Spinal cord (tissue), 10 donors: ENCODE data around the gene TBC1D30. TPM values are rescaled to one million over a fixed set of nuclear protein-coding genes. Genes with fewer than 3 reads are reported as not detected.
"Not testable (repeated sequence)": the region's sequence is repeated elsewhere in the genome, so short reads cannot be mapped to it uniquely, and the experiment has no call there.

Source experiments
- DNase-seq, 6 donors: peaks; one replicate each; pipeline versions ENCODE4 v3.0.0 to v3.0.0-alpha.2; 2013 to 2015; ENCODE audit warnings: low spot score in 6 of 6, low read depth in 4 of 6
- H3K27ac ChIP-seq: one replicate; pipeline ENCODE4 v1.5.1; 2013; ENCODE audit warnings: low read depth, low read length, control low read depth
- H3K27me3 ChIP-seq: one replicate; pipeline ENCODE4 v1.6.1; 2013; ENCODE audit warnings: low read length; ENCODE audit not compliant: control insufficient read depth, insufficient read depth
- H3K36me3 ChIP-seq: one replicate; pipeline ENCODE4 v1.6.1; 2013; ENCODE audit warnings: low read length; ENCODE audit not compliant: control insufficient read depth, insufficient read depth
- H3K4me1 ChIP-seq: one replicate; pipeline ENCODE4 v1.6.1; 2013; ENCODE audit warnings: low read length; ENCODE audit not compliant: control insufficient read depth, insufficient read depth
- H3K4me3 ChIP-seq: one replicate; pipeline ENCODE4 v1.5.1; 2013; ENCODE audit warnings: low read depth, low read length, control low read depth
- H3K9me3 ChIP-seq: one replicate; pipeline ENCODE4 v1.6.1; 2013; ENCODE audit warnings: low read length; ENCODE audit not compliant: control insufficient read depth, insufficient read depth
- WGBS: methylation state at CpG from one replicate; pipeline ENCODE4 v1.1.5; 2013; ENCODE audit warnings: missing lambda C conversion rate; ENCODE audit not compliant: insufficient coverage; 5-methylcytosine and 5-hydroxymethylcytosine counted together
- polyA plus RNA-seq, 2 donors: library from polyadenylated mRNA; unstranded; fragments of 120-200 nt; gene quantifications; one replicate each; pipeline ENCODE4 v1.2.1, GENCODE V29; 2013; ENCODE audit not compliant: insufficient read length in 2 of 2
- total RNA-seq, 2 donors: library from RNA; depleted of rRNA in 1 of 2; stranded (reverse); fragments of 120-200 nt in 1 of 2; fragments of >200 nt in 1 of 2; gene quantifications; one replicate each; pipeline versions ENCODE4 v1.2.3 to v1.2.4, GENCODE V29; 2013 to 2014
- donor health status: healthy.

Gene TBC1D30
- total and polyA plus RNA-seq, 4 donors: 9.0 to 21.1 (median 18.8) TPM

DNA sequence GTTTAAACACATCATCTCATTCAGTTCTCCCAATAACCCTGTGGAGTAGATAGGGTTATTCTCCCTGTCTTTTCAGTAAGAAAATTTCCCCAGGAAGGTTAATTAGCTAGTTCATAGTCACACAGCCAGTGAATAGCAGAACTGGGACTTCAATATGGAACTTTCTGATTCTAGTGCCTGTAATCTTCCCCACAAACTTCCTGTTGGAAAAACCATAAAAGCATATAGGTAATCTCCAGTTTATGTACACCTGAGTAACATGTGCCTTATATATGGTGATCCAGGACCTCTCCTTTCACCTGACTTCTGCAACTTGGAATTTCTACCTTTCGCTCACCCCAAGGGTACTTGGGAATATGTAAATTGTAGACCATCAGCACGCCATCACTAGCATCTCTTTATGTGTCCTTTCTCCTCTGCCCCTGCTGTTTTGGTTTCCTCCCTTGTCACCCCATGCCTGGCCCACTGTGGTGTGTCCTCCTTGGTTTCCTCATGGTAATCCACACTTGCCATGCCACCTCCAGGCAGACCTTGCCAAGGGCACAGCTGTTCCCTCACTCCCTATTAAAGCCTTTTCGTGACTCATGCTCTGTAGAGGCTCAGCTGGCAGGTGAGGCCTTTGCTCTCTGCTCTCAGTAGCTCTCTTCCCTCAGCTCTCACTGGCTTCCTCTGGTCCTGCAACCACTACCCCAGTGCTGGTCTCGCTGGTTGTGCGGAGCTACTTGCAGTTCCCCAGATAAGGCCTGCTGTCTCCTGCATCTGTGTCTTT, 16.7 kb downstream of the TBC1D30 start:
- Histone ChIP-seq H3K27ac (no peak overlapping the region), H3K36me3 (peaks cover 5% of the 10 kb centered on the region), H3K27me3 (no peaks in the 10 kb centered on the region), H3K4me1 (no peaks in the 10 kb centered on the region), H3K4me3 (no peak overlapping the region), H3K9me3 (no peaks in the 10 kb centered on the region)
- no peak for DNase-seq
- WGBS: 81% methylated on average over 3 of the region's 5 CpGs

DNA sequence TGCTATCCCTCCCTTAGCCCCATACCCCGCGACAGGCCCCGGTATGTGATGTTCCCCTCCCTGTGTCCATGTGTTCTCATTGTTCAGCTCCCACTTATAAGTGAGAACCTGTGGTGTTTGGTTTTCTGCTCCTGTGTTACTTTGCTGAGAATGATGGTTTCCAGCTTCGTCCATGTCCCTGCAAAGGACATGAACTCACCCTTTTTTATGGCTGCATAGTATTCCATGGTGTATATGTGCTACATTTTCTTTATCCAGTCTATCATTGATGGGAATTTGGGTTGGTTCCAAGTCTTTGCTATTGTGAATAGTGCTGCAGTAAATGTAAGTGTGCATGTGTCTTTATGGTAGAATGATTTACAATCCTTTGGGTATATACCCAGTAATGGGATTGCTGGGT, 24.0 kb downstream of the TBC1D30 start:
- not testable (repeated sequence) for H3K36me3 ChIP-seq, DNase-seq, H3K27ac ChIP-seq, H3K27me3 ChIP-seq, H3K9me3 ChIP-seq, H3K4me3 ChIP-seq, H3K4me1 ChIP-seq
- WGBS: no CpG with 5 or more reads among the region's 4 CpGs

DNA sequence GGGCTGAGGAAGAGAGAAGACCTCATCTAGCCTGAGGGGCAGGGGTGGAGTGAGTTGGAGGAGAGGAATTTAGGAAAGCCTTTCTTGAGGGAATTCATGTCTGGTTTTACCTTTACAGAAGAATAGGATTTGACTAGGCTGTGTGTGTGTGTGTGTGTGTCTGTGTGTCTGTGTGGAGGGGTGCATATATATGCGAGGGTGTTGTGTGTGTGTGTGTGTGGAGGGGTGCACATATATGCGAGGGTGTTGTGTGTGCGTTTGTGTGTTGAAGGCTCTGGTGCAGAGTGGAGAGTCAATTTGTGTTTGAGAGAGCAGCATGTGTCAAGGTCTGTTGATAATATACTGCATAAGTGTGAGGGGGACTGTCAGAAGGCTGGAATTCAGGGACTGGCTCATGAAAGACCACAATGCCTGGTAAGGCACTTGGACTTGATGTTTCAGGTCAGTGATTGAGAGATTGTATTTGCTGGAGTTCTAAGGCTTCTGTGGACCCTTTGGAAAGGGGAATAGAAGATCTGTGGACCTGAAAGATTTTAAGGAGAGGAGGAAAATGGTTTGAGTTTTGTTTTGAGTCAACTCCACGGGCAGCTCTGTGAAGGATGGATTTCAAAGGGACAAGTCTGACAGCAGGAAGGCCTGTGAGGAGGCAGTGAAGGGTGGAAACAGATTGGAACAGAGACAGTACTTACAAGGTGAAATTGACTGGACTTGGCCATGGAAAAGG, 34.6 kb downstream of the TBC1D30 start:
- H3K4me3 ChIP-seq: no peak overlapping the region
- H3K27ac ChIP-seq: no peak overlapping the region
- WGBS: 82% methylated on average over 4 of the region's 4 CpGs
- H3K9me3 ChIP-seq: no peaks in the 10 kb centered on the region
- H3K4me1 ChIP-seq: no peaks in the 10 kb centered on the region
- DNase-seq: no peak
- H3K27me3 ChIP-seq: no peaks in the 10 kb centered on the region
- peaks cover 11% of the 10 kb centered on the region for H3K36me3 ChIP-seq

DNA sequence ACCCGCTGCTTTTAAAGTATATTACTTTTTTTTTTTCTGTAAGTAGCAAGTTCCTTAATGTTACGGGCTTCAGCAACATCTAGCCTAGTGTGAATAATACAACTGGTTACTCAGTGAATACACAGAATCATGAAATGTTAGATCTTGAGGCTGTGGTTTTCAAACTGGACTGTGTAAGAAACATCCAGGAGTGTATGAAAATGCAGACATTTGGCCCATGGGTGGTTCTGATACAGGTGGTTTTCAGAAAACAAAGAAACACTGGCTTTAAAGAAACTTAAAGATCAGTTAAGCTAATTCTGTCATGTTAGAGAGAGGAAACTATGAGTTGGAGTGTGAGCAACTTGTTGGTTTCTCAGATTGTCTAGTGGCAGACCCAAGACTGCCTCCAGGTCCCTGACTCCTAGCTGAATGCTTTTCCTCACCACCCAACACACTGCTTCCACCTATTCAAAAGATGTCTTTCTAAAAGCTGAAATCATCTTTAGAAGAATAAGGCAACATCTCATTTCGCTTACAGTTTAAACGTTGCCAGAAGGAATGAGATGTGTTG, 36.1 kb downstream of the TBC1D30 start:
- H3K27me3 ChIP-seq: no peaks in the 10 kb centered on the region
- no peak overlapping the region for H3K27ac ChIP-seq
- H3K4me3 ChIP-seq: no peak overlapping the region
- DNase-seq: no peak
- H3K4me1 ChIP-seq: no peaks in the 10 kb centered on the region
- WGBS: 86% methylated on average over 1 of the region's 4 CpGs
- H3K36me3 ChIP-seq: peaks cover 12% of the 10 kb centered on the region
- H3K9me3 ChIP-seq: no peaks in the 10 kb centered on the region

DNA sequence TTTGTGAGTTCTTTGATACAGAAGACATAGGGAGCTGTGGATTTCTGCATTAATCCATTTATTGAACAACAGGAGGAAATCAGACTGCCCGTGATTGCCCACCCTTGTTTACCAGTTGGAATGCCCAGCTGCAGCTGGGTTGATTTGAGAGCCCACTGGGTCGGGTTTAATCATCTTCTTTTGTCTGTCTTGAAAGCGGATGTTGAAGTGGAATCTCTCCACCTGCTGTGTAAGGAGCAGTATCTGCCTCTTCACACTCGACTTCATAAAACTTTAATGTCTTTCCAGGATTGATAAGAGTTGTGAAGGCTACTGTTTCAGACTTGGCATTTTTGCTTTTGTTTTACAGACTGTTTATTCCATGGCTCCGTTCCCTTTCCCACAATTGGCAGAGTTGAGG, 39.9 kb downstream of the TBC1D30 start:
- Histone ChIP-seq H3K9me3 (no peaks in the 10 kb centered on the region), H3K4me3 (no peak overlapping the region), H3K4me1 (no peaks in the 10 kb centered on the region), H3K27me3 (no peaks in the 10 kb centered on the region), H3K36me3 (peaks cover 2% of the 10 kb centered on the region), H3K27ac (no peak overlapping the region)
- peak in 1 of 6 donors; percentile 7 for DNase-seq
- 0% methylated on average over 1 of the region's 5 CpGs for WGBS

DNA sequence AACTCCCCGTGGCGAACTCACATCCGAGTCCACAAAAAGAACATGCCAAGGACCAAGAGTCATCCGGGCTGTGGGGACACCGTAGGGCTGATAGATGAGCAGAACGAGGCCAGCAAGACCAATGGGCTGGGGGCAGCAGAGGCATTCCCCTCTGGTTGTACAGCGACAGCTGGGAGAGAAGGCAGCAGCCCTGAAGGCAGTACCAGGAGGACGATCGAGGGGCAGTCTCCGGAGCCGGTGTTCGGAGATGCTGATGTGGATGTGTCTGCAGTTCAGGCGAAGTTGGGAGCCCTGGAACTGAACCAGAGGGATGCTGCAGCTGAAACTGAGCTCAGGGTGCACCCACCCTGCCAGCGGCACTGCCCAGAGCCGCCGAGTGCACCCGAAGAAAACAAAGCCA, 50.7 kb downstream of the TBC1D30 start:
- H3K27me3 ChIP-seq: no peaks in the 10 kb centered on the region

DNA sequence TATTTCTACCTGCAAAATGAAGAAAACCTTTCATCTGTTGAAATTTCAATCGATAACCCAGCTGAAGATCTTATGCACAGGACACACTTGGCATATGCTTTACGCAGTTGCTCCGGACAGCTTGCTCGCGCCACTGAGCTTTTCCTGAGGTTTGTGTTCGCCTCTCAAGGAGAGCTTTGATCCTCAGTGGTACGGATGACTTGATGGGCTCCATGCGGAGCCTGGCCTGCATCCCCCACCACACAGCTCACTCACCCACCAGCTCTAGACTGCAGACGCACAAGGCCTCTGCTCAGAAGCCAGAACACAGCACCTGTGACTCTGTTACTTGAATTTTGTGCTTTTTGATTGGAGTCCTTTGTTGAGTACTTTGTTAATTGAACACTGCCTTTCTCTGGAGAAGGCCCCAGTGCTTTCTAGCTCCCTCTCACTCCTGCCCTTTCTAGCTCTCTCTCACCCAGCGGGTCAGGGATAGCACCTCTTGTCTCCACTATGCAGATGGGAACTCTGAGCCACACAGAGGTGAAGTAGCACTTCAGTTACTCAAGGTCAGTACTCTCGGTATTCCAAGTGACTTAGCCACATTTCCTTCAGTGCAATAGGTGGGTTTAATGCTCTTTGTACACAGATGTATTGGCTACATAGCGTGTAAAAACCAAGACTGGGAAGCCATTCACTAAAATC, 52.1 kb downstream of the TBC1D30 start:
- no peak overlapping the region for H3K4me3 ChIP-seq
- H3K27ac ChIP-seq: no peak overlapping the region
- H3K36me3 ChIP-seq: peaks cover 9% of the 10 kb centered on the region
- H3K9me3 ChIP-seq: no peaks in the 10 kb centered on the region
- H3K4me1 ChIP-seq: no peaks in the 10 kb centered on the region
- no peaks in the 10 kb centered on the region for H3K27me3 ChIP-seq
- 99% methylated on average over 7 of the region's 12 CpGs for WGBS
- DNase-seq: no peak

More for the DNA sequence above, 50.7 kb downstream of the TBC1D30 start:
- no peak for DNase-seq
- H3K27ac ChIP-seq: no peak overlapping the region
- no peaks in the 10 kb centered on the region for H3K4me1 ChIP-seq
- no peaks in the 10 kb centered on the region for H3K9me3 ChIP-seq
- no peak overlapping the region for H3K4me3 ChIP-seq
- peaks cover 9% of the 10 kb centered on the region for H3K36me3 ChIP-seq
- WGBS: 91% methylated on average over 17 of the region's 17 CpGs

DNA sequence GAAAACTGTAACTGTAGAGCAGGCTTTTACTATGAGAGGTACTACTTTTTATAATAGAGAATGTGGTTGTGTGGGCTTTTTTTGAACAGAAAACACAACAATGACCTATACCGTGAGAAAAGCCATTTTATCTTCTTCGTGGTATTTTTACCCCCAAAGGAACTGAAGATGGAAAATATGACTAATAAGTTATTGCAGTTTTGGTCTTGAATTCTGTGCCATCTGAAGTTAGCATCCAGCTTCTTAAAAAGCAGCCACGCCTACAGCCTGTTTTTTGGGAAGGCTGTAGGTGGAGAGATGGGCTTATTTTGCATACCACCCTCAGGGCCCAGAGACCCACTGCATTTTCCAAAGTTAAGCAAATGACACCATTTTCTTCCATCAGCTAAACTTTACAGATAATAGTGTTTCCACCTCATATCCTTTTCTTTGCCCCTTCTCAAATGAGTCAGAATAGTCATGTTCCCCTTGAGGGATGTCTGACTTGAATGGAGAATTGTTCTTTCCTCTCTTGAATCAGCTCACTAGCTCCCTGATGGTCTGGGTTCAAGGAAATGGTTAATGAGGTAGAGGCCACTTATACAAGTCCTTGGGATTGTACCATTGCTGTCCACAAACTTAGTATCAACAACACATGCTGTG, 53.0 kb downstream of the TBC1D30 start:
- WGBS: no CpG with 5 or more reads among the region's 3 CpGs

DNA sequence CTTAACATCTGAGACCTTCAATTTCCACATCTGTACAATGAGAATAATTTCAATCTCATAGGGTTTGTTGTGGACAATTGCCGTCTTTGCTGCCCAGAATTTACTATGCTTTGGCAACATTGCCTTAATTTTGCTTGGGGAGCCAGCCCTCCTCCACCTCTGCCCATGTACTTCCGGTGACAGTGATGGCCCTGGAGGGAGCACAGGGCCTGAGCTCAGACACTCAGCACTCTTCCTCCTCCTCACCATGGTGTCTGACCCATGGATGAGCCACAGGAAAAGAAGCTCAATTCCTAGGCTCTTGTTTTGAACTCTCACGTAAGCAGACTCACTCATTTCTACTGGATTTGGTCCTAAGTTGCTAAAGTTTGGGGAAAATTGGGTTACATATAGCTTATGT, 58.2 kb downstream of the TBC1D30 start:
- Histone ChIP-seq H3K27ac (no peak overlapping the region), H3K27me3 (no peaks in the 10 kb centered on the region), H3K9me3 (no peaks in the 10 kb centered on the region), H3K4me1 (no peaks in the 10 kb centered on the region), H3K36me3 (no peaks in the 10 kb centered on the region), H3K4me3 (no peak overlapping the region)
- DNase-seq: no peak
- WGBS: 92% methylated on average over 2 of the region's 3 CpGs

More for the DNA sequence above, 53.0 kb downstream of the TBC1D30 start:
- DNase-seq: no peak
- H3K27me3 ChIP-seq: no peaks in the 10 kb centered on the region
- H3K27ac ChIP-seq: no peak overlapping the region
- peaks cover 9% of the 10 kb centered on the region for H3K36me3 ChIP-seq
- no peaks in the 10 kb centered on the region for H3K9me3 ChIP-seq
- no peaks in the 10 kb centered on the region for H3K4me1 ChIP-seq
- no peak overlapping the region for H3K4me3 ChIP-seq
